Activated CD4-positive, alpha-beta memory T cell treated with anti-CD3 and anti-CD28 coated beads for 36 hours (primary cell): ENCODE data around the gene LTB. TPM values are rescaled to one million over a fixed set of nuclear protein-coding genes. Genes with fewer than 3 reads are reported as not detected.

ENCODE experiments used
- total RNA-seq, 2 experiments: library from RNA; stranded (reverse); gene quantifications; one replicate each; pipeline ENCODE4 v1.2.3, GENCODE V29; 2021

The LTB gene
- total RNA-seq, 2 experiments from 2014 or later = 161 to 164 TPM

Other genes starting within 250 kb of the LTB start
- gene HLA-B, start 225.2 kb downstream of the LTB start, total RNA-seq = 1,000 to 10,000 TPM; 3,016 to 3,060 TPM
- gene MICA, start 178.8 kb downstream of the LTB start, total RNA-seq = 1 to 10 TPM; 7.1 to 8.6 TPM
- gene MICB, start 84.3 kb downstream of the LTB start, total RNA-seq = 10 to 100 TPM; 21.1 to 23.2 TPM
- gene MCCD1, start 53.5 kb downstream of the LTB start, total RNA-seq = not detected
- gene DDX39B, start 40.4 kb downstream of the LTB start, total RNA-seq = 100 to 1,000 TPM; 538 to 547 TPM
- gene ATP6V1G2, start 35.8 kb downstream of the LTB start, total RNA-seq = 1 to 10 TPM; 1.4 to 1.6 TPM
- 10 to 100 TPM; 18.5 to 21.5 TPM for gene NFKBIL1, start 34.8 kb downstream of the LTB start, total RNA-seq
- gene LTA, start 10.1 kb downstream of the LTB start, total RNA-seq = 100 to 1,000 TPM; 696 to 733 TPM
- 100 to 1,000 TPM; 165 to 167 TPM for gene TNF, start 6.9 kb downstream of the LTB start, total RNA-seq
- gene LST1, start 3.9 kb upstream of the LTB start, total RNA-seq = 10 to 100 TPM; 15.7 to 16.9 TPM
- 10 to 100 TPM; 11.7 to 12.2 TPM for gene NCR3, start 10.6 kb upstream of the LTB start, total RNA-seq
- 10 to 100 TPM; 26.1 to 29.0 TPM for gene AIF1, start 32.8 kb upstream of the LTB start, total RNA-seq
- 100 to 1,000 TPM; 246 to 257 TPM for gene PRRC2A, start 38.3 kb upstream of the LTB start, total RNA-seq
- gene BAG6, start 70.2 kb upstream of the LTB start, total RNA-seq = 100 to 1,000 TPM; 351 to 354 TPM
- 1 to 10 TPM; 2.9 to 3.1 TPM for gene APOM, start 73.5 kb upstream of the LTB start, total RNA-seq
- 10 to 100 TPM; 15.8 to 16.9 TPM for gene C6orf47, start 78.4 kb upstream of the LTB start, total RNA-seq
- 10 to 100 TPM; 31.6 to 32.3 TPM for gene GPANK1, start 82.6 kb upstream of the LTB start, total RNA-seq
- gene CSNK2B, start 83.7 kb upstream of the LTB start, total RNA-seq = 100 to 1,000 TPM; 227 to 234 TPM
- 10 to 100 TPM in 1 of 2 experiments, 1 to 10 TPM in 1; 9.2 to 11.6 TPM for gene LY6G5B, start 87.6 kb upstream of the LTB start, total RNA-seq
- gene LY6G5C, start 98.6 kb upstream of the LTB start, total RNA-seq = 1 to 10 TPM; 1.4 to 1.8 TPM
- gene ABHD16A, start 120.9 kb upstream of the LTB start, total RNA-seq = 10 to 100 TPM; 29.1 to 29.6 TPM
- gene LY6G6F, start 124.4 kb upstream of the LTB start, total RNA-seq = not detected
- not detected for gene LY6G6D, start 132.9 kb upstream of the LTB start, total RNA-seq
- not detected for gene LY6G6C, start 139.3 kb upstream of the LTB start, total RNA-seq
- not detected for gene MPIG6B, start 140.9 kb upstream of the LTB start, total RNA-seq
- 1 to 10 TPM; 6.2 to 6.6 TPM for gene DDAH2, start 146.9 kb upstream of the LTB start, total RNA-seq
- 100 to 1,000 TPM; 430 to 442 TPM for gene CLIC1, start 154.1 kb upstream of the LTB start, total RNA-seq
- 10 to 100 TPM; 80.9 to 83.8 TPM for gene MSH5, start 157.6 kb upstream of the LTB start, total RNA-seq
- 10 to 100 TPM; 11.3 to 13.2 TPM for gene SAPCD1, start 180.2 kb upstream of the LTB start, total RNA-seq
- gene VWA7, start 194.9 kb upstream of the LTB start, total RNA-seq = 1 to 10 TPM; 2.0 to 2.1 TPM
- gene VARS1, start 213.3 kb upstream of the LTB start, total RNA-seq = 100 to 1,000 TPM; 141 to 153 TPM
- 100 to 1,000 TPM; 142 to 143 TPM for gene LSM2, start 224.5 kb upstream of the LTB start, total RNA-seq
- gene HSPA1L, start 232.9 kb upstream of the LTB start, total RNA-seq = 1 to 10 TPM; 2.0 TPM
- gene HSPA1A, start 233.1 kb upstream of the LTB start, total RNA-seq = 10 to 100 TPM; 68.5 to 69.9 TPM
- gene HSPA1B, start 245.3 kb upstream of the LTB start, total RNA-seq = 10 to 100 TPM; 59.5 to 62.3 TPM